HG02610 (cell line): ENCODE results near the gene VCP.

Experiments
- ATAC-seq: cut with Tn5 transposase; IDR thresholded peaks from one replicate; pipeline ENCODE4 v1.9.1; 2021; ENCODE audit warnings: mild to moderate bottlenecking, moderate library complexity; ENCODE audit not compliant: unreplicated experiment

The VCP gene

DNA sequence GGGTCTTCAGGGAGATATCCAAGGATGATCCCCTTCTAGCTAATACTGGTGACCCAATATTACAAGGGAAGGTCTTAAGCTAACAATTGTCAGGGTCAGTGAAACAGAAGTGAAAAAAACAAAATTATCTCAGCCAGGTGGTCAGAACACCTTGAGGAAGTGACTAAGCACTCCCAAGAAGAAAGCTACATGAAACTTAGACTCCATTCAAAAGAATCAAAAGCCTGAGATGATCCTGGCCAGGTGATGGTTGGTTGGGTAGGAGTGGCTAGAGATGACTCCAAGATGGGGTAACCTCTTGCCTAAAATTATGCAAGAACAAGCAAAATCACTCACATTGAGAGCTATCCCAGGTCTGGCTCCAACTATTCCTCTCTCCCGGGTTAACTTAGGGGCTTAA lies 5.4 kb downstream of the VCP start:
- no peak for ATAC-seq

DNA sequence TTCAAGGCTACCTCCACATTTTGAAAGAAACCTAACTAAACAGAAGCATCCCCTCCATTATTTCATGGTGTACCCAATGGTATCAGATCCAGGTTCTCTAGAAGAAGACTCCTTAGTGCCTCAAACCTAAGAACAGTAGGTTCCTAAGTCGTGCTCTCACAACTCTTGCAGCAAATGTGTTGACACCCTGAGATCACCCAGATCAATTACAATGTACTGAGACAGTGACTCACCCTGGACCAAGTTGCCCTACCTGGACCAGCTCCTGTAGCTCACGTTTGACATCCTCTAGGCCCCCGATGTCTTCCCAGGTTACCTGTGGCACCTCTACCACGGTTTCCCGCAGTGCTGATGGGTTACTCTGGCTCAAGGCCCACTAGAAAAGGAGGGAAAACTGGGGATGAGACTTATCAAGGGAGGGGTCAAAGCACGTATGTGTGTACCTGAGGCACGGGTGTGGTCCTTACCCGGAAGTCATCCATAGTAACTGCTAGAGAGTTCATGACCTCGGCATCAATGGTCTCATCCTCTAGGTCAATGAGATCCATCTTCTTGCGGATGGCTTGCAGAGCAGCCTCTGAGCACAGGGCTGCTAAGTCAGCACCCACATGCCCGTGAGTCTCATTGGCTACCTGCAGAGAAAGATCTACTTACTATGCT lies 11.7 kb downstream of the VCP start:
- no peak for ATAC-seq

DNA sequence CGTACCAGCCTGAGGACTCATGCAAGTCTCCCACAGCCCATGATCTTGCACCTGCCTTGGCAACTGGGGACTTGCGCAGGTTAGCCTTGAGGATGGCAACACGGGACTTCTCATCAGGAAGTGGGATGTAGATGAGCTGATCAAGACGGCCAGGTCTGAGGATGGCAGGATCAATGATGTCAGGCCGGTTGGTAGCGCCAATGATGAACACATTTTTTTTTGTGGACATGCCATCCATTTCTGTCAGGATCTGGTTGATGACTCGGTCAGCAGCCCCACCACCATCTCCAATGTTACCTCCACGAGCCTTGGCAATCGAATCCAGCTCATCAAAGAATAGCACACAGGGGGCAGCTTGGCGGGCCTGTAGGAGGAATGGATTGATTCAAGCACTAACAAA lies 13.0 kb downstream of the VCP start:
- no peak for ATAC-seq

DNA sequence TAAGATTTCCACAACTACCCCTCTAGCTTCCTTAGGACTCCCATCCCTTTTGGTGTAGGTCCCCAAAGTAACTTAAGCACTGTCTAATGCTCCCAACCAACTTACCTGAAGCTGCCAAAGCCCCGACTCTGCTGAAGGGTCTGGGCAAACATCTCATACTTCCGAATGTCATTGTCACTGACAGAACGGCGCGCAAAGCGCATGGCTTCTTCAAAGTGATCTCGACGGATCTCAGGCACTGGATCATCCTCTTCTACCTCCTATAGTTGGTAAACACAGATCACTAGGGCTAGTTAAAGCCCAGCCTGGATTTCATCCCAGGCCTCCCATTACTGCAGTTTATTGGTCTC lies 15.2 kb downstream of the VCP start:
- ATAC-seq: no peak

DNA sequence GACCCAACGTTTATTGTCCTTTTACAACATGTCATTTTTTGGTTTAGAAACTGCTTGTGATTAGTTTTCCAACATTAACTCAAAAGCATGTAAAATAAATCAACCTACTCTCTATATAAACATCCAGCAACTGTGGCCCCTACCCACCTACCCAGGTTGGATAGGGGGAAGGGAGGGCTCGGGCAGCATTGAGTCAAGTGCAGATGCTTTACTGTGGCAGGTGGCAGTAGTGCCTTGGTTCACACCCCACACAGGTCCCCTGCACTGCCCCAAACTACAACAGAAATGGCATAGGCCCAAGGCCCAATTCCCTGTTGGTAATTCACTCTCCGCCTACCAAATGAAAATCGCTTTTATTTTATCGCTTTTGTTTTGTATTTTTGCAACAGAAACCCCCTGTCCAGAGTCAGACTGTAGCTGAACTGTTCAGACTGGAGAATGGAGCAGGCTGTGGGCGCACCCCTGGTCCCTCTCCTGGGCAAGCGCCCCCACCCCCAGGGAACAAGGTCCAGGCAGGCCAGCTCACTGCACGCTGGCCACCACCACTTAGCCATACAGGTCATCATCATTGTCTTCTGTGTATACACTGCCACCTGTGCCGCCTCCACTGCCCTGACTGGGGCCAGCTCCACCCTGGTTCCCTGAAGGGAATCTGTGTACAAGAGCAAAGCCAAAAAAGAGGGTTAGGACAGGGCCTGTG lies 15.7 kb downstream of the VCP start:
- ATAC-seq: no peak

DNA sequence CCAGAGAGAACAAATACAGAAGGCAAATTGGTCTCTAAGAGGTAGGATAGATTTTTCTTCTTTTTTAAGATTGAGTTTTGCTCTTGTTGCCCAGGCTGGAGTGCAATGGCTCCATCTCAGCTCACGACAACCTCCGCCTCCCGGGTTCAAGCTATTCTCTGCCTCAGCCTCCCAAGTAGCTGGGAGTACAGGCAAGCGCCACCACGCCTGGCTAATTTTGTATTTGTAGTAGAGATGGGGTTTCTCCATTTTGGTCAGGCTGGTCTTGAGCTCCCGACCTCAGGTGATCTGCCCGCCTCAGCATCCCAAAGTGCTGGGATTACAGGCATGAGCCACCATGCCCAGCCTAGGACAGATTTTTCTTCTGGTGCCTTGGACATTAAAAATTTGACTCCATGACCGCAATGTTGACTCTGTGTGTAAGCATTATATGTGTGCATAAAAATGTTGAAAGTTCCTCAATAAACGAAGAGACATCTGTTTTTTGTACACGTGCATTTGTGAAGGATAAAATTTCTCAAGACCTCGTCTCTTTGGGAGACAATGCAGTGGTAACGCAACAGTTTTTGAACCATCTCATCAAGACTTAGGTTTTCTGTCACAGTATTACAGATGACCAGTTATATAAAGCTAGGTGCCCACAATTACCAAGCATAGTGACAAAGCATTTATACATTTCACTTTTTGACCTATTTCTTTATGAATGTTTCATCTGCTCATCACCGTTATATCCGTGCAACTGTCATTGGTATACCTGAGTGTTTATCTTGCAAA lies 17.4 kb downstream of the VCP start:
- ATAC-seq: no peak

DNA sequence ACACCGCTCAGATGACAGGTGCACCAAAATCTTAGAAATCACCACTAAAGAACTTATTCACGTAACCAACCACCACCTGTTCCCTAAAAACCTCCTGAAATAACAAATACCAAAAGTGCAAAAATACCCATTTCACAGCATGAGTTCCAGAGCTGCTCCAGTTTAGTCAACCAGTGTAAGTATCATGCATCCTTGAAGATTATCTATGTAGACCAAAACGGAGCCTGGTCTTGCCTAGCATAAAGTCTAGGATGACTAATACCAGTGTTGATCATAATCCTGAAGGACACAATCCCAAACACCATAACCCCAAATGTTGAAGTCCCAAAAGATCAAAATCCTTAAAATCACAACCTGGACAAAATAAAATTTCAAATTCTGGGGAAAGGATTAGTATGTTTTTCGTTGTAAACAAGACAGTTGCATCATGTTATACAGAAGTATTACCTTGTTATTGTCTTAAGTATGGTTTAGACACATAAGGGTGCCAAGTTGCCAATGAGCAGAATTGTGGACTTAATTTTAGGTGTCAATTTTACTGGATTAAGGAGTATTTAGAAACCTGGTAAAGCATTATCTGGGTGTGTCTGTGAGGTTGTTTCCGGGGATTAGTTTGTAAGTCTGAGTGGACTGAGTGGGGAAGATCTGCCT lies 18.1 kb downstream of the VCP start:
- no peak for ATAC-seq

DNA sequence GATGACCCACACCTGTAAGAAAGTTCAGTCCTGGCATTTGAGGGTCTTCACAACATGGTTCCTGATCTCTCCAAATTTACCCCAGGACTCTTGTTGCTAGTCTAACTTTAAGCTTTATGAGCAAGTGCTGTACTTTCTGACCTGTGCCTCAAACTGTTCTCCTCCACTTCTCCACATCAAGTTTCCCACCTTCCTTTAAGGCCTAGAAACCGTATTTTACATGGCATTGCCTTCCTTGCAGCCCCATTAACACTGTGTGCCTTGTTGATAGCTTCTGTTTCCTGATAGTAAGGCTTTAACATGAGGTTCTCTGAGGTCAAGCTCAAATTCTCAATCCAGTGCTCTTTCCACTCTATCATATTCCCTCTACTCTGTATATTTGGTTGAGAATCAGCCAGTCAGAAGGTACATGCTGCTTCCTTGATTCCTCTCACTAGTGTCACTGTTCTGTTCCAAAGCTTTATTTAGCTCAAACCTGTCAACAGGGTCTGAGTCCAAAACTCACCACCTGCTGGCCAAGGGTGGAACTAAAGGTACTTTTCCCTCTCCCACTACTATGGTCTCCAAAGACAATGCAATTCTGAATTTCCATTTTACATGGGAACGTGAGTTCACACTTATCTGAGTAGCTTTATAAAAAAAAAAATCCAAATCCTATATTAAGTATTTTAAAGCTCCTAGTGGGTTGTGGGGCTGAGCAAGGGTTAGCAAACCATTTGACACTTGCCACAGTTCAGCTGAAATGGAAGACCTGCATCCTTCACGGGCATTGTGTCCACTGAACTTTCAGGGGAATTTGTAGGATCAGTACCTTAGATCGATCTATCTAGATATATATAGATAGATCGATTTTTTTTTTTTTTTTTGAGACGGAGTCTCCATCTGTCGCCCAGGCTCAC lies 21.1 kb downstream of the VCP start:
- ATAC-seq: no peak

DNA sequence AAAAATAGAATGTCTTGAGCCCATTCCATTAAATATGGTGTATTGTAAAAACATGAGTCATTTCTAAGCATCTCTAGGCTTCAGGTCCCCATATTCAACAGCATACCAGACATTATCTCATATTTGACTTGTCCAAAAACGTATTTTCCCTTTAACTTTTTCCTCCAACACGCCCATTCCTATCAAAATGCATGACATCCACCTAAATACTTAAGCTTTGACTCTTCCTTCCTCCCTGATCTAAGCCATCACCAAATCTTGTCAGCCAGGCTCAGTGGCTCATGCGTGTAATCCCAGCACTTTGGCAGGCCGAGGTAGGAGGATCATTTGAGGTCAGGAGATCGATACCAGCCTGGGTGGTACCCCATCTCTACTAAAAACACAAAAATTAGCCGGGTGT lies 23.9 kb downstream of the VCP start:
- no peak for ATAC-seq

DNA sequence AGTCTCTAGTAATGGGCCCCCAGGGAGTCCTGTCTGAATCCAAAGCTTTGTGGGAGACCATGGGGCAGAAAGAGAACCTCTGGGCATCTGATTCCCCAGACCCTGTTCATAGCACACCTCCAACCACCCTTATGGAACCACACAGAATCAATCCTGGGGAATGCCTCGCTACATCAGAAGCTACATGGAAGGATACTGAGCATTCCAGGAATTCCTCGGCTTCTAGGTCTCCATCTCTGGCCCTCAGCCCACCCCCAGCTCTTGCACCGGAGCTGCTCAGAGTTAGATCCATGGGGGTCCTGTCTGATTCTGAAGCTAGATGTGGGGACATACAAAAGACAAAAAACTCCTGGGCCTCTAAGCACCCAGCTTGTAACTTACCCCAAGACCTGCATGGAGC lies 28.4 kb downstream of the VCP start:
- no peak for ATAC-seq

DNA sequence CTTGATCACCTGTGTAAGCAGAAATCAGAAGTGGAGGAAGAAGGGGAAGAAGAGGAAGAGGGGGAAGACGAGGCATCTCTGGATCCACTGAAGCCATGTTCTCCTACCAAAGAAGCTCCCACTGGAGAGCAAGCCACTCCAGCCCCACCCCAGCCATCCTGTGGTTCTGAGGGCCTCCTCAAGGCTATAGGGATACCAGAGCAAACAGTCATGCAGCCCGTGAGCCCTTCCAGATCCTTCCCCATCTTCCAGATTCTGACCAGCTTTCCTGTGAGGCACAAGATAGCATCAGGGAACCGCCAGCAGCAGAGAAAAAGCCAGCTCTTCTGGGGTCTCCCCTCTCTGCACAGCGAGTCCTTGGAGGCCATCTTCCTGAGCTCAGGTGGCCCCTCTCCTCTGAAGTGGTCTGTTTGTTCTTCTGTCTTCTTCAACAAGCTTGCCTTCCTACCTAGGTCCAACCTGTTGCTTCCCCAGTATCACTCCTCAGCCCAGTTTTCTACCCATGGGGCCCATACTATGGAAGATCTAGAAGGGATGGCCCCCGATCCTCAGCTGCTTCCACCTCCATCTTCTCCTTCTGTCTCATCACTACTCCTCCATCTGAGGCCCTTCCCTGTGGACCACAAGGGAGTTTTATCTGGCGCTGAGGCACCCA lies 29.4 kb downstream of the VCP start:
- ATAC-seq: no peak

DNA sequence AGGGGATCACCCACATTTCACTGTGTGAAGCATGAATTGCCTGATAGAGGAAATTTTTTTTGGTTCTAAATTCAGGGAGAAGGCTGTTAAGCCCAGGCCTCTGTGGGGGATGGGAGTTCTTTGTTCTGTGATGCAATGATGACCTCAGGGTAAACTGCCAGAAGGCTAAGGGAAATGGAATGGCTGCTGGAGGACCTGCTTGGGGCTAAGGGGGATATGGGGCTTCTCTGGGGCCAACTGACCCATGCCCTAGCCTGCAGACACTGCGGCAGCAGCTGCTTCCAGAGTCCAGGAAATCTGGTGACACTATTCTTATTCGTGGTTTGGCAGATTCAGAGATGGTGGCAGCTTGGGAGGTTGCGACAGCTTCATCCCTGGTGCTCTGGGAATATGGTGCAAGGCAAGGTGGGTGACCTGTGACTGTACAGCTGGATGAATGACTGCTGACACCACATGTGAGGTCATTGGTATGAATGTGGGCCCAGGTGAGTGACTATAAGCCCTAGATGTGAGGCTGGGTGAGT lies 30.3 kb downstream of the VCP start:
- ATAC-seq: no peak

DNA sequence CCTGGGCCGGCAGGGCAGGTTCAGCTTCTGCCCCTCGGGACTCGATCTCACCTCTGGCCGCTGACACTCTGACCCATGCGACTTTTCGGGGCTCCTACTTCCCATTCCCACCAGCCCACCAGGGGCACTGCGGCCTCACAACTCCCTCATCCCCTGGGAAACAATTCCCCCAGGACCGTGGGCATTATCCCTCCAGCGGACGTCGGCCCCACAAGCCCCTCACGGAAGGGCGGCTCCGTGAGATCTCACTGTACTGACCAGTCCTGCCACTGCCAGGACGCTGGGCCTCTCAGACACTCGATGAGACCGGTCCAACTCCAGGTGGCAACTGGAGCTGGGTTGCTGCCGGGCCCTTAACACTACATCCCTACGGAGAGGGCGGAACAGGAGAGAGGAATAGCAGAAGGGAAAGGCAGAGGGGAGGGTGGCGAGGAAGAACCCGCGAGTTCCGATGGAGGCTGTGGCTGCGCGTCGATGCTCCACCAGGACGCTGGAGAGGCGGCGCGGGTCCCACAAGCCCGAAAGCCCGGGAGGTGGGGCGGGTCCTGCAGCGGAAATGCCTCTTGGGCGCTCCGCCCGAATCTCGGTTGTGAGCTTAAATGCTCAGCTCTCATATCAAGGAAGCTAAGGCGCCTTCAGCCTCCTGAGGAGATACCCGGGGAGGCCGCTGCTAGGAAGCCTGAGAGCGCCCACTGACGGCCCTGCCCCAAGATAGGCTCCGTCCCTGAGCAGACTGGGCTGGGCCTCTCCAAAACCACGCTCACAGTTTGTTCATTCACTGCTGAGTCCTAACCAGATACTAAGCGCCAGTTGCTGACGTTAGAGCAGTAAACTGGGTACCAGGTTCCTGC lies 36.3 kb downstream of the VCP start:
- ATAC-seq: peak; percentile 44

DNA sequence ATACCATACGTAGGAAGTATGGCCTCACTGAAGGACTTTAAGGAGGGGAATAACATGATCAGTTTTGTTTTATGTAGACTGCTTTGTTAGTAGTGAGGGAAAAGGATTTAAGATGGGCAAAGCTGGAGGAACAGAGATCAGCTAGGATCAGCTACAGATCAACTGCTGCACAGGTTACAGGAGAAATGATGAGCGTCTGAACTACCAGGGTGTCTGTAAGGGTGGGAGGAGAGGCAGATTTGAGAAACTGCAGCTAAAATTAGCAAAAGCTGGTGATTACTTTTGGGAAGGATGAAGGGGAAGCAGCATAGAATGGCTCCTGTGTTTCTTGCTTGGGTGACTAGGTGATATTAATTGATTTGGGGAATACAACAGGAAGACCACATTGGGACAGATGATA lies 39.3 kb downstream of the VCP start:
- no peak for ATAC-seq

DNA sequence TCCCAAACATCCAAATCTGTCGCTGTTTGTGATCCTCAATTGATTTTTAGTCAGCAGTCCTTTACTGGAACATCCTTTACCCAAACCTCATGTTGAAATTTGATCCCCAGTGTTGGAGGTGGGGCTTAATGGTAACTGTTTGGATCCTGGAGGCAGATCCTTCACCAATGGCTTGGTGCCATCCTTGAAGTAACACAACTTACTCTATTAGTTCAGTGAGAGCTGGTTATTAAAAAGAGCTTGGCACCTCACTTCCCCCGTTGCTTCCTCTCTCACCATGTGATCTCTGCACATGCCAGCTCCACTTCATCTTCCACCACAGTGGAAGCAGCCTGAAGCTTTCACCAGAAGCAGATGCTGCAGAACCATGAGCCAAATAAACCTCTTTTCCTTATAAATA lies 42.6 kb downstream of the VCP start:
- no peak for ATAC-seq

DNA sequence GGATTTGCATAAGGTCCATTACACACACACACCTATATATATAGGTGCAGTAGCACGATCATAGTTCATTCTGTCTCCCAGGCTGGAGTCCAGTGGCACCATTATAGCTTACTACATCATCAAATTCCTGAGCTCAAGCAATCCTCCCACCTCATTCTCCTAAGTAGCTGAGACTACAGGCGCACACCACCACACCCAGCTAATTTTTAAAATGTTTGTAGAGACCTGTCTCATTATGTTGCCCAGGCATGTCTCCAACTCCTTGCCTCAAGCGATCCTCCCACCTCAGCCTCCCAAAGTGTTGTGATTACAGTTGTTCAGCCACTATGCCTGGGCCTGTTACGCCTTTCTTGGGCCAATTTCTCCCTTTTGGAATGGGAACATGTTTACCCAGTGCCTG lies 43.2 kb downstream of the VCP start:
- no peak for ATAC-seq

DNA sequence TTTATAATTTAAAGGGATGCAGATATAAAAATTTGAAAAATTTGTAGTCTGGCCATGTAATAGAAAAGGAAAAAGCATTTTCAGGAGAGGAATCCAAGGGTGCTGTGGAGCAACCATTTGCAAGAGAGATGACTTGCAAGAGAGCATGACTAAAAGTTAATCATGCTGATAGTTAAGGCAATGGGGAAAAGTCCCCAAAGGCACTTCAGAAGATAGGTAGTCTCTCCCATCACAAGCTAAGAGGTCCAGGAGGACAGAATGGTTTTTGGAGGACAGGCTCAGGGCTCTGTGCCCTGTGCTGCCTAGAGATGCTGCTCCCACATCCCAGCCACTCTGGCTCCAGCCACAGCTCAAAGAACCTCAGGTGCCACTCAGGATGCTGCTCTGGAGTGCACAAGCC lies 44.1 kb downstream of the VCP start:
- ATAC-seq: no peak

DNA sequence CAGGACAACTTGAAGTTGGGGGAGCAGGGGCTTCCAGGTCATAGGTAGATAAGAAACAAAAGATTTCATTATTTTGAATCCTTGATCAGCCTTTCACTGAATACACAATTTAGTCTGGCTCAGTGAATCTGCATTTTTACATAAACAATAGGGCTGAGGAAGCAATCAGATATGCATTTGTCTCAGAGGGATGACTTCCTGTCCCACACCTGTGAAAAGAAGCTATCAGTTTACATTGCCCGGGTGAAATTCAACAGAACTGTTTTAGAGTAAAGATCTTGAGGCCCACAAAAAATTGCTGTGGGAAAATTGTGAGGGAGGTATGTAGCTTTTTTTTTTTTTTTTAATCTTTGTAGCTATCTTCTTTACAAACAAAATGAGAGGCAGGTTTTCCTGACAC lies 44.6 kb downstream of the VCP start:
- no peak for ATAC-seq

DNA sequence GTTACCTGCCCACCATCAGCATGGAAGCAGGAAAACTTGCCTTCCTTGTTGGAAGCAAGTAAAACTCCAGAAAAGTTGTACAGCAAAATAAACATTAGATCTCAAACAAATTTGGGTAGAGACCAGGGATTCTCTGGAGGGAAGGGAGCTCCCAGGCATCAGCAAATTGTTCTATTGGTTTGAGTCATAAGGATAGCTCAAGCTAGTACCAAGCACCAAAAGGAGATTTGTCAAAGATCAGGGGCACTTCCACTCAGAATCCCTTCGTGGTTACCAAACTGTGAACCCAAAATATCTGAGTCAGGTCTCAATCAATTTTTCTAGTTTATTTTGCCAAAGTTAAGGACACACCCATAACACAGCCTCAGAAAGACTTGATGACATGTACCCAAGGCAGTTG lies 45.1 kb downstream of the VCP start:
- ATAC-seq: no peak
